Measurements from ENCODE around the gene ZFP36L2. TPM values are rescaled to one million over a fixed set of nuclear protein-coding genes. Genes with fewer than 3 reads are reported as not detected.

The ZFP36L2 gene
- total and polyA plus RNA-seq, 9 of the 15 experiments (the other 6 are each of a cell fraction or from before 2014, with no cell fraction given) = 4.1 to 60.6 (median 20.3) TPM

GRCh38 chr2:43210467-43211303, 15.7 kb downstream of the ZFP36L2 start (continued):
- TF ChIP-seq RCOR1 (IDR thresholded peaks at IDR 0.05; ENCODE audit: borderline replicate concordance in 1 of 2, low read depth in 2 of 2, low read length in 2 of 2) = 0 out of 4 replicates have a peak, but pooled peaks of 1 of the 2 experiments have one; percentile 48
- no peak for TF ChIP-seq RBM34 (IDR thresholded peaks at IDR 0.05; ENCODE audit: borderline replicate concordance, insufficient read depth, low read length)
- no peak for TF ChIP-seq ZNF133 (CRISPR knock-in tag; IDR thresholded peaks at IDR 0.05)
- no peak for TF ChIP-seq MCM5 (IDR thresholded peaks at IDR 0.05; ENCODE audit: low read depth)
- peak; percentile 74 for TF ChIP-seq DPF2 (IDR thresholded peaks at IDR 0.05)
- TF ChIP-seq DLX4 (CRISPR knock-in tag; IDR thresholded peaks at IDR 0.05) = no peak
- peak; percentile 28; the same call in 1 of the 2 replicates for TF ChIP-seq ZKSCAN8 (CRISPR knock-in tag; IDR thresholded peaks at IDR 0.05)
- TF ChIP-seq LCOR (CRISPR knock-in tag; IDR thresholded peaks at IDR 0.05) = no peak
- no peak for TF ChIP-seq CHCHD3 (CRISPR knock-in tag; IDR thresholded peaks at IDR 0.05)
- TF ChIP-seq TCF3 (CRISPR knock-in tag; IDR thresholded peaks at IDR 0.05) = peak; percentile 55
- no peak for TF ChIP-seq REST (IDR thresholded peaks at IDR 0.05; ENCODE audit: borderline replicate concordance)
- TF ChIP-seq REST (CRISPR knock-in tag; IDR thresholded peaks at IDR 0.05; ENCODE audit: low read depth) = no peak

All from K562 (cell line).